KMS-11 (cell line): Measurements from ENCODE around the gene CRIP1.
A peak's percentile ranks its signal among the peaks of the same experiment; 100 is the strongest.

ENCODE experiments used
- H2AFZ ChIP-seq: fragments of 200-600 bp; sonication (generic); 2 replicates; pipeline ENCODE4 v1.6.1; 2016; ENCODE audit warnings: antibody characterized with exemption, mixed run types, low read depth
- H3K27ac ChIP-seq: fragments of 200-600 bp; sonication (generic); 2 replicates; pipeline ENCODE4 v1.6.1; 2016; ENCODE audit warnings: mild to moderate bottlenecking, mixed run types
- H3K27me3 ChIP-seq: fragments of 200-600 bp; sonication (generic); 2 replicates; pipeline ENCODE4 v1.6.1; 2017; ENCODE audit warnings: mild to moderate bottlenecking, low read depth, mixed run types, moderate library complexity; ENCODE audit not compliant: insufficient read depth
- H3K36me3 ChIP-seq: fragments of 200-600 bp; sonication (generic); 2 replicates; pipeline ENCODE4 v1.6.1; 2017; ENCODE audit warnings: mild to moderate bottlenecking, mixed run types; ENCODE audit not compliant: insufficient read depth
- H3K4me1 ChIP-seq: fragments of 200-600 bp; sonication (generic); 2 replicates; pipeline ENCODE4 v1.6.1; 2016; ENCODE audit warnings: mild to moderate bottlenecking, low read depth, mixed run types; ENCODE audit not compliant: poor library complexity, severe bottlenecking
- H3K4me2 ChIP-seq: fragments of 200-600 bp; sonication (generic); 2 replicates; pipeline ENCODE4 v1.7.0; 2016; ENCODE audit warnings: mild to moderate bottlenecking, mixed run types
- H3K4me3 ChIP-seq: fragments of 200-600 bp; sonication (generic); IDR thresholded peaks from 2 replicates; pipeline ENCODE4 v1.6.1; 2017; ENCODE audit warnings: low read depth, low read length, mixed read lengths; ENCODE audit not compliant: insufficient read depth
- H3K79me2 ChIP-seq: fragments of 200-600 bp; sonication (generic); 2 replicates; pipeline ENCODE4 v1.6.1; 2016; ENCODE audit warnings: low read depth, mixed run types; ENCODE audit not compliant: insufficient read depth
- H3K9ac ChIP-seq: fragments of 200-600 bp; sonication (generic); 2 replicates; pipeline ENCODE4 v1.6.1; 2016; ENCODE audit warnings: mild to moderate bottlenecking, mixed run types
- H4K20me1 ChIP-seq: fragments of 200-600 bp; sonication (generic); 2 replicates; pipeline ENCODE4 v1.6.1; 2016; ENCODE audit warnings: mild to moderate bottlenecking, mixed run types; ENCODE audit not compliant: insufficient read depth
- TF ChIP-seq, protein P1 (sequence below): fragments of 200-600 bp; sonication (generic); conservative IDR thresholded peaks from 2 replicates; pipeline ENCODE4 v1.6.1; 2017; ENCODE audit warnings: low read depth, mild to moderate bottlenecking, antibody characterized with exemption, low read length, moderate library complexity, mixed read lengths

CRIP1 gene

DNA sequence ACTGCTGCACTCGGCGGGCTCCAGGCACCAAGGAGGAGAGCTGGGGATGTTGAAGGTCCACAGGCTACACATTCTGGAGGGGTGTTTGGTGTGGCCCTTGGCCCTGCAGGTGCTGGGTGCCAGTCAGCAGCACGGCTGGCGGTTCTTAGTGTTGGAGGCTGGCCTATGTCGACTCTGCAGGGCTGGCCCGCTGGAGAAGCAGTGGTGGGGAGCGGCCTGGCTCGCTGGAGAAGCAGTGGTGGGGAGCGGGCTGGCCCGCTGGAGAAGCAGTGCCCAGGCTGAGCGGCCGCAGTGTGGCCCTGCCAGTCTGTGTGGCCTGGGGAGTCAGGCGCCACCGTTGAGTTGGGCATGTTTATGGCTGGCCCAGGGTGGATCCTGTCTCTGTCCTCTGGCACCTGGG is 39.7 kb upstream of the CRIP1 start:
- Histone ChIP-seq H2AFZ (no peak overlapping the region), H4K20me1 (no peaks in the 10 kb centered on the region), H3K36me3 (no peaks in the 10 kb centered on the region), H3K4me3 (no peak overlapping the region), H3K79me2 (no peaks in the 10 kb centered on the region), H3K4me2 (no peak overlapping the region), H3K27me3 (no peaks in the 10 kb centered on the region), H3K9ac (no peak overlapping the region), H3K27ac (no peak overlapping the region), H3K4me1 (peaks cover 6% of the 10 kb centered on the region)
- TF ChIP-seq, protein P1, sequence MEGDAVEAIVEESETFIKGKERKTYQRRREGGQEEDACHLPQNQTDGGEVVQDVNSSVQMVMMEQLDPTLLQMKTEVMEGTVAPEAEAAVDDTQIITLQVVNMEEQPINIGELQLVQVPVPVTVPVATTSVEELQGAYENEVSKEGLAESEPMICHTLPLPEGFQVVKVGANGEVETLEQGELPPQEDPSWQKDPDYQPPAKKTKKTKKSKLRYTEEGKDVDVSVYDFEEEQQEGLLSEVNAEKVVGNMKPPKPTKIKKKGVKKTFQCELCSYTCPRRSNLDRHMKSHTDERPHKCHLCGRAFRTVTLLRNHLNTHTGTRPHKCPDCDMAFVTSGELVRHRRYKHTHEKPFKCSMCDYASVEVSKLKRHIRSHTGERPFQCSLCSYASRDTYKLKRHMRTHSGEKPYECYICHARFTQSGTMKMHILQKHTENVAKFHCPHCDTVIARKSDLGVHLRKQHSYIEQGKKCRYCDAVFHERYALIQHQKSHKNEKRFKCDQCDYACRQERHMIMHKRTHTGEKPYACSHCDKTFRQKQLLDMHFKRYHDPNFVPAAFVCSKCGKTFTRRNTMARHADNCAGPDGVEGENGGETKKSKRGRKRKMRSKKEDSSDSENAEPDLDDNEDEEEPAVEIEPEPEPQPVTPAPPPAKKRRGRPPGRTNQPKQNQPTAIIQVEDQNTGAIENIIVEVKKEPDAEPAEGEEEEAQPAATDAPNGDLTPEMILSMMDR: no peak

DNA sequence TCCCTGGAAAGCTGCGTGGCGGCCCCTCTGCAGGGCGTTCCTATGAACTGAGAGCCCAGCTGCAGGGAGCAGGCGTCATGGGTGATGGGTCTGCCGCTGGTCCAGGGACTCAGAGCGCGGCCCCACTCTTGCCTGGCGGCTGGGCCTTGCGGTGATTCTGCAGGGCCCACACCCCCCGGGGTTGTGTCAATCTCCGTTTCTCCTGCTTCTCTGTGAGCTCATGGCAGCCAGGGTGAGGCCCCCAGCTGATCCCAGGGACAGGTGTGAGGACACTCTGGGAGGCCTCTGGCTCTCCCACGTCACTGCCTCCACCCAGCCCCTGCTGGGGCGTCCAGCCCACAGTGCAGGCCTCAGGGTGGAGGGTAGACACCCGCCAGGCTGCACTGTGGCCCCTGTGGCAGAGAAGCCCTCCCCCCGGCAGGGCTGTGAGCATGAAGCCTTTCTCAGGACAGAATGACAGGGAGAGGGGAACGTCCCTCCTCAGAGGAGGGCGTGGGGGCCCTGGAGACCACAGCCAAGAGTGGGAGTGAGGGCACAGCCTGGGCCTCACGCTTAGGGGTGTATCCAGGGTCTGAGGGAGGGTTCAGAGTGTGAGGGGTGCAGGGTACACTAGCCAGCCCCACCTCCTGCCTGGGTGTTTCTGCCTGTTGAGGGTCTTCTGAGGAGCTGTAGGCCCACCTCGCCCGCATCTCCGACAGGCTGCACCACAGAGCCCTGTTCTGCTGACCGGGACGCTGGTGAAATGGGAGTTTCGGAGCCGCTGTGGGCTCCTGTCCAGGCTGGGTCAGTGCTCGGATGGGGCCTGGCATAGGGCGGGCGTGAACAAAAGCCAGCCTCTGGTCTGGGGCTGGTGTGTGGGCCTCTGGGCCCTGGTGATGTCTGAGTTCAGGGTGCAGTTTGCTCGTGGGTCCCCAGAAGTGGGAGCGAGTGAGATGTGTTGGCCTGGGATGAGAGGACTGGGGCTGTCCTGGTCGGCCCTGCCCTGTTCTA is 38.7 kb upstream of the CRIP1 start:
- H3K9ac ChIP-seq: no peak overlapping the region

DNA sequence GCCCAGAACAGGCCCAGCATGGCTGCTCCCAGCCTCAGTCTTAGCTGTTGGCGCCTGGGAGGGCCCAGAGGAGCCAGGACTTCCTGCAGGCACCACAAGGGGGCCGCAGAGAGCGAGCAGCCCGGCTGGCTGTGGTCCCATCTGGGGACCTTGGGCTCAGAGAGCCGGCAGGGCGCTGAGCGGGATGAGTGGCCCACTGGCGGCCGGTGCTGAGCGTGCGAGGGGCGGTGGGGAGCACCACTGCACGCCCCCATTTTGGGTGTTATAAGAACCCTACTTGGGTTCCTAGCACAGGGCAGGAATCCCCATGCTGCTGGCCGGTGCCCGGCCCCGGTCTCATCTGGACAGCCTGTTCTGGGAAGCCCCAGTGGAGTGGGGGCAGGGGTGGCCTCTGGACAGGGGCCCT is 38.0 kb upstream of the CRIP1 start:
- Histone ChIP-seq H3K36me3 (no peaks in the 10 kb centered on the region), H3K4me2 (peak overlapping the region; percentile 29; the same call in 1 of the 2 replicates), H3K27me3 (no peaks in the 10 kb centered on the region), H3K79me2 (no peaks in the 10 kb centered on the region), H3K27ac (no peak overlapping the region), H3K4me3 (no peak overlapping the region), H3K4me1 (peaks cover 6% of the 10 kb centered on the region), H3K9ac (no peak overlapping the region), H2AFZ (peak overlapping the region; percentile 45; the same call in 1 of the 2 replicates), H4K20me1 (no peaks in the 10 kb centered on the region)
- TF ChIP-seq, protein P1: peak; percentile 86

More for the DNA sequence above, 38.7 kb upstream of the CRIP1 start:
- H3K4me2 ChIP-seq: peak overlapping the region; percentile 29; the same call in 1 of the 2 replicates
- TF ChIP-seq, protein P1: no peak
- H2AFZ ChIP-seq: peak overlapping the region; percentile 45
- H3K4me3 ChIP-seq: no peak overlapping the region
- no peak overlapping the region for H3K27ac ChIP-seq
- H3K79me2 ChIP-seq: no peaks in the 10 kb centered on the region
- no peaks in the 10 kb centered on the region for H3K27me3 ChIP-seq
- no peaks in the 10 kb centered on the region for H3K36me3 ChIP-seq
- H3K4me1 ChIP-seq: peaks cover 6% of the 10 kb centered on the region
- H4K20me1 ChIP-seq: no peaks in the 10 kb centered on the region

DNA sequence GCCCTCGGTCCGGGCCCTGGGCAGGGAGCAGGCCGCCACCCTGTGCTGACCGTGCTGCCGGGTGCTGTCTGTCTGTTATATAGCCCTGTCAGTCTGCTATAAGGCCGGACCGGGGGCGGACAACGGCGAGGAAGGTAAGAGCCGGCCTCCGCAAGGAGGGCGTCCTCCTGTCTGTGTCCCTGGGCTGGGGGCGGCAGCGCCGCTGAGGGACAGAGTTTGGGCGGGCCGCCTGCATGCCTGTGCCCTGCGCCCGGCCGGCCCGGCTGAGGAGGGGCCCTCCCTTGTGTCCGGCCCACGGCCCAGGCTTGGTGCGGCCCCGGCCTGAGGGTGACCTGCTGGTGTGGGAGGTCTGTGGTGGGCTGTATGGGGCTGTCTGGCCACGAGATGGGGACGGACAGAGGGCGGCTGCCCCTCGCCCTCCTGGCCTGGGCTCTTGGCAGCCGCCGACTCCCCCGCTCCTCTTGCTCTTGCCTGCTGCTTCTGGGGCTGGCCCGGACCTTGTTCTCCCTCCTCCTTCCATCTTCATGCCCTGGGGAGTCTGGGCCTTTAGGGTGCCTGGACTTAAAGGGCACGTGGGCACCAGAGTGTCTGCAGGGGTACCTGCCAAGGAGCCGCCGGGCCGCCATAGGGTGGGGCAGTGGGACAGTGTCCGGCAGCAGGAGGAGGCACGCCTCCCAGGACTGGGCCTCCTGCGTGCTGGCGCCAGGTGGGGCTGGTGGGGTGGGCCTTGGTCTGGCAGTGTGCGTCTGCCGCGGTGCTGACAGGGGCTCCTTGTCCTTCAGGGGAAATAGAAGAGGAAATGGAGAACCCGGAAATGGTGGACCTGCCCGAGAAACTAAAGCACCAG is 37.2 kb upstream of the CRIP1 start:
- peaks cover 6% of the 10 kb centered on the region for H3K4me1 ChIP-seq
- no peak overlapping the region for H3K4me3 ChIP-seq
- H3K27ac ChIP-seq: no peak overlapping the region
- H3K27me3 ChIP-seq: no peaks in the 10 kb centered on the region
- H2AFZ ChIP-seq: peak overlapping the region; percentile 45; the same call in 1 of the 2 replicates
- H4K20me1 ChIP-seq: no peaks in the 10 kb centered on the region
- no peak overlapping the region for H3K9ac ChIP-seq
- H3K4me2 ChIP-seq: no peak overlapping the region
- TF ChIP-seq, protein P1: no peak
- no peaks in the 10 kb centered on the region for H3K79me2 ChIP-seq
- H3K36me3 ChIP-seq: no peaks in the 10 kb centered on the region
